GM19452 (cell line): Measurements from ENCODE around the gene NELL1.

Experiments
- ATAC-seq: cut with Tn5 transposase; IDR thresholded peaks from one replicate; pipeline ENCODE4 v1.9.1; 2021; ENCODE audit not compliant: unreplicated experiment

The NELL1 gene

GRCh38 chr11:20962581-20962980 lies 293.2 kb downstream of the NELL1 start:
- ATAC-seq: no peak

DNA sequence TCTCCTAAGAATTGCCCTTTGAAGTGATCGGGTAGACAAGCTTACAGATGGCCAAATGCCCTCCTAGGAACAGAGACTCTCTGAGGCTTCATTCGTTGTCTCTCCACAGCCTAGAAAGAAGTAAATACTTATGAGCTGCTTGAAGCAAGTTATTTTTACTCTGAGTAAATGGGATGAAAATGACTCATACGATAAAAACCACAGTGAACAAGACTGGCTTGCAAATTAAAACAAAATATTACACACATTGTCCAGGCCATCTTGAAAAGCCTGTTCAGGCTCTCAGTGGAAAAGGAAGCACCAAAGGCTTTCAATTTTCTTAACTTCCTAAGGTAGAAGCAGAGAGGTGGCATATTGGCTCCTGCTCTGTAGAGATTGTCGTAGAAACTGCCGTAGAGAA lies 294.2 kb downstream of the NELL1 start:
- ATAC-seq: no peak

DNA sequence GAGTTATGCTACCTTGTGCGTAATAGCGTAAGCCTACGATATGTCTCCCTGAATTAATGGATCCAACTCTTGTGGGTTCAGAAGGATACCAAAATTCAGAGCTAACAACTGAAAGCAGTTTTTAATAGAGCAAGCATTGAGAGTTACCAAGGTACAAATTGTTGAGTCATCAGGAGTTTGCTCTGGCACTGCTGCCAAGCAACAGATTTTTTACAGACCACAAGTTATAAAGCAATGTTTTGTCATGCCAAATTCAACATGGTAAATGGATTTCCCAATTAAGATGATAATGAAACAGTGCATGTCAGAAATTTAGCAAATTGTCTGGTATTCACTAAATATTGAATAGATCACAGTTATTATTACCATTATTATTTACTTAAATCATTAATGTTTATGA lies 295.6 kb downstream of the NELL1 start:
- ATAC-seq: no peak

GRCh38 chr11:20966489-20966888 lies 297.1 kb downstream of the NELL1 start:
- ATAC-seq: no peak

DNA sequence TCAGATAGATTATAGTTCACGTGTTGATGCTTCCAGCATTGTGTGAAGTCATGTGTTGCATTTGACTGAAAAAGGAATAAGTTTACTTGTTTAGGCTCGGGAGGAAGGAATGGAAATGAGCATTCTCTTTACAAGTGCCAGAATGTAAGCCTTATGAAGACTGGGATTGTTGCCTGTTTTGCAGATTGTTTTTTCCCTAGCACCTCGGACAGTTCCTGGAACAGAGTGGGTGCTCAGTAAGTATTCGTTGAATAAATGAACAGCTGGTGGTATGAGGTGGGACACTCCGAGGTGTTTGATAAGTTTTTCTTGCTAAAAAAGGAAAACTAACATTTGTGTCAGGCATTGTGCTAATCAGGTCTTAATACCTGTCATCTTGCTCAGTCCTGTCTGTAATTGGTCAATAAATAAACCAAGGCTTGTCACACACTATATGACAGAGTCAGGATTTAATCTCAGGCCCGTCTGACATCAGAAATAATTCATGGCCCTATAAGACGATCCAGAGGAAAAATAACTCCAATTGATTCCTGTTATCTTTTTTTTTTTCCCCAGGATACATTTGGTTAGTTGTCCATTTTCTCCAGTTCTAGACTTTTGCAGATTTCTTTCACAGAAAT lies 304.7 kb downstream of the NELL1 start:
- no peak for ATAC-seq

DNA sequence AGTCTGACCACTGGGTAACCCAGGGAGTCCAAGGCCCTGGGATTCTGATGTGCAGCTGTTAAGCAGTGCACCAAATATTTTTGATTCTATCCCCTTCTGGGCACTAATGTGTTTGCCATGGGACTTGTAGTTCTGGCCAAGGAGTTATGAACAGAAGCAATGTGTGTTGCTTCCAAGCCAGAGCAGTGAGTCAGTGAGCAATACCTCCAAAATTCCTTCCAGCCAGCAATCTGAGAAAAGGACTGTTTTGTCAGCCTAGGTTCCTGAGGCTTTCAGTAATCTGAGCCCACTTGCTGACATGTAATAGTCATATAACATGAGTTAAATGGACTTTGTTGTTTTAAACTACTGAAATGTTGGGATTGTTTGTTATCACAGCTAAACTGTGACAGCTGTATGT lies 311.4 kb downstream of the NELL1 start:
- no peak for ATAC-seq

DNA sequence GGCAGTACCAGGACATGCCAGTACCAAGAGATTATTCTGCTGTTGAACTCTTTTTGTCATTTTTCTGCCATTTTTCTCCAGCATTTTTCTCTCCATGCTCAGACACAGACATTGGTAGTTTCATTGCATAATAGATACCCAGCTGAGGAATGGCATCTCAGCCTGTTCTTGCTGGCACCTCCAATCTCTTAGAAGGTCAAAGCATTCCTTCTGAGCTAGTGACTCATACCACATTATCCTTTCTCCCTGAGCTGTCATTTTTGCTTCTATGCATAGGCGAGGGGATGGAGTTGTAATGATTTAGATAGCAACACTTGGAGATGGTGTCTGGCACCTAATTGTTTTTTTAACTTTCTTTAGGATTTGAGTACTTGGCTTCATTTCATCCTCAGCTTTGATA lies 321.1 kb downstream of the NELL1 start:
- no peak for ATAC-seq

- no peak for ATAC-seq
Observed at GRCh38 chr11:20991471-20991870, 322.1 kb downstream of the NELL1 start.

GRCh38 chr11:21007297-21007696 lies 337.9 kb downstream of the NELL1 start:
- no peak for ATAC-seq

DNA sequence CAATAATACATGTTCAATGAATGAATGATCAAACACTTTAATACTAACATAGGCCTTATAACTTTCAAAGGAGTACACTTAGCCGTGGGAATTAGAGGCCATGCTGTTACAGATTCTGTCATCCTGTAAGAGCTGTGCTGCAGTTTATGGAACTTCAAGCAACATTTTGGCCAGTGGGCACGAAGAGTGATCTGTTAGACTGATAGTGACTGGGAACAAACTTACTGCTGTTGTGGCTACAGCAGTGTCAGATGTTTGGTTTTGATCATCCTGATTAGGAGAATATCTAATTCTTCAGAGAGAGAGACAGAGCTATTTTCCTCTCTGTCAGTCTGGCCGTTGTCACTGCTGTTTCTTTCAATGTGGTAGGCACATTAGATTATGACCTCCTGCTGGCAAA lies 348.9 kb downstream of the NELL1 start:
- ATAC-seq: no peak

DNA sequence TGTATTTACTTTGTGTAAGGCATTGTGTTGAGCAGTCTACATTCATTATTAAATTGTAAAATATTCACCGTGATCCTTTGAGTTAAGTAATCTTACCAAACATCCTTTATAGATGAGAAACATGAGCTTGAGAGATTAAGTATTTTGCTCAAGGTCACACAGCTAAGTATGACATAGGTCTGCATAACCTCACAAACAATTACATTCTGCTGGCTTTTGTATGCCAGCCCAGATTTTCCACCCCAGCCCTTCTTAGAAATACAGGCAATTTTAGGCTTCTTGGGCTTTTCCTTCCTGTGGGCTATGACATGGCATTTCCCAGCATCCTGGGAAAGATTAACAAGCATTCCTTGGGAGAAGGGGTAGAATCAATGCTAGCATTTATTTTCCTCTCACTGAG lies 357.3 kb downstream of the NELL1 start:
- no peak for ATAC-seq

DNA sequence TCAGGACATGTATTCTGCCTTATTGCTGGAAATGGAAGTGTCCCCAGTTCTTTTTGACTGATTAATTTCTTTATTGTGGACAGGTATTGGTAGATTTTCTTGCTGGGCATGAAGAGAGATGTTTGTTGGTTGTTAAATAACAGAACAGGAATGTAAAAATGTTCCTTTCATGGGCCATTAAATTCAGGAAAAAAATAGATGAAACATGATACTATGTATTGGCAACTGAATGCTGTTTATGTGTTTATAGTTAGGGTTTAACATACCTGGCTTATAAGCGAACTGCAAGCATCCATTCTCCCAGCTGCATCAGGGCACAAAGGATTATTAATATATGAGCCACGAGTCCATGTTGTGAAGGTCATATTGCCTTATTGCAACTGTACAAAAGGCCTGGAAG lies 368.5 kb downstream of the NELL1 start:
- ATAC-seq: no peak

DNA sequence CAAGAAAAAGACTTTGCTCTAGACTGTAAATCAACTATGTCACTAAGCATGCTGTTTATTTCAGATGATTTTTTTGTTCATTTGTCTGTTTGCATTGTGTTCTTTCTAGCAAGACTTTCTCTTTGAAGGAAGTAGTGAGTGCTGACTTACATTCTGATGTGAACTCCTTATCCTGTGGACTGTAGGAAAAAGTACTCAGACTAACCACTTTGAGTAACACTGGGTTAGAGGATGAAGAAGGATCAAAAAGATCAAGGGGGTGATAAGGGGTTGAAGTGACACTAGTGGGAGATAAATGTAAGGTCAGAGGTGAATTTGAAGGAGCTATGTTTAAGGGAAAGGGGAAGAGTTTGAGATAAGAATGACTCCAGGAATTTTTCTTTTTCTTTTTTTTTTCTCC lies 369.4 kb downstream of the NELL1 start:
- ATAC-seq: no peak

DNA sequence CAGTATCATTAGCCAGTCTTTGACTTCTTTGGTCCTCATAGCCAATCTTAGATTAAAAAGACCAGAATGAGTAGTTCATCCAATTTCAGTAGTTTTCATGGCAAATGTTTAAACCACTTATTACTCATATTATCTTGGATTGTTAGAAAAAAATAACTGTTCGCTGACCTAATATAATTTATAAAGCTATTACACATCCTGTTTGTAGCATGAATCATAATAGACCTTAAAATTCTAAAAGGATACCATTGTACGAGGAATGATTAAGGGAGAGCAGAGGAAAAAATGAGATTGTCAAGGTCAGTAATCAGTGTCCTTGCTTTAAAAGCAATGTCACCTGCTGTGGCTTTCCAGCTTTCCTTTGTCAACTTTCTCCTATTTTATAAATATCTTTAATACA lies 371.2 kb downstream of the NELL1 start:
- no peak for ATAC-seq

DNA sequence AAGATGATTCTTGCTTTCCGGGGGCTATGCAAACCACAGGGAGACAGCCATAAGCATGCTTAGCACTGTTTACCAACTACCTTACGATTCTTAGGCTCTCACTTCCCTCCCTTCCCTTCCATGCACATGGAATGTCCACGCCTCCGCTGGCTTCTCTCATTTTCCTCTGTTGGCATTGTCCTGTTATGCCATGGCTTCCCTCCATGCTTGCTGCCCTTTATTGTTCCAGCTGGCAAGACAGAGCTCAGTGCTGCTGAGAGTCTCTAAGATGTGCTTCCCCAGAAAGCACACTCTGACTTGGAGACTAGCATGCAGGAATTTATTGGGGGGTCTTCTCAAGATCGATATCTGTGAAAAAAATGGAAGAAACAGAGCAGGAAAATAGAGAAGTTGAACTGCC lies 379.2 kb downstream of the NELL1 start:
- no peak for ATAC-seq

GRCh38 chr11:21053466-21053865 lies 384.1 kb downstream of the NELL1 start:
- no peak for ATAC-seq

- no peak for ATAC-seq
Observed at GRCh38 chr11:21056644-21057043, 387.3 kb downstream of the NELL1 start.

- ATAC-seq: no peak
Observed at GRCh38 chr11:21059879-21060278, 390.5 kb downstream of the NELL1 start.

DNA sequence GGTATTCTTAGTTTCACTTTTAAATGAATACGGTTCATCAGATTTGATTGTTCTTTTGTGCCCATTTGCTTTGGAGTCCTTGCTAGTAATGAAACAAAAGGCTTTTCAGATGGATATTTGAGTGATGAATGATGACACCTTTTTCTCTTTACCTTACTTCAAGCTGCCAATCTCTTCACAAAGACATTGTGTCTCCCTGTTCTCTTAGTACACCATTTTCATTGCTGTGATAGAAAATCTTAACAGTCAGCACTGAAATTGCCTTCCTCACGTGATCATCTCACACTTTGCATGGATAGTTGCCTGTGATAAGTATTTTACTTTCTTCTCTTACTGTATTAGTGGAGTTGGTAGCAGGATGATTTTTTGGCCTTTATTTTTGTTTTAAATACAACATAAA lies 396.6 kb downstream of the NELL1 start:
- no peak for ATAC-seq

DNA sequence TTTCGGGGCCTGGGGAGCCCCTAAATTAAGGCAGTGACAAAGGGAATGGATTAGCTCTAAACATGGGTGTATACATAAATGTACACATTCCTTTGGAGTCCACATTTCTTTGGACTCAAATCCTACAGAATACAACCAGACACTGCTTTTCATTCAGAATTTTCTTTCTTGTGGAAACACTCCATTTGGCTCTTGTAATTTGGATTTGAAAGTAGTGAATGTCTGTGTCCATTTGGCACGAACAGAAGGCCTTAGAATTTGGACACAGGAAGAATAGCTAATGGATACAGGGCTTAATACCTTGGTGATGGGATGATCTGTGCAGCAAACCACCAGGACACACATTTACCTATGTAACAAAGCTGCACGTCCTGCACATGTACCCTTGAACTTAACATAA lies 399.5 kb downstream of the NELL1 start:
- ATAC-seq: no peak

GRCh38 chr11:21069909-21070308 lies 400.5 kb downstream of the NELL1 start:
- ATAC-seq: no peak

DNA sequence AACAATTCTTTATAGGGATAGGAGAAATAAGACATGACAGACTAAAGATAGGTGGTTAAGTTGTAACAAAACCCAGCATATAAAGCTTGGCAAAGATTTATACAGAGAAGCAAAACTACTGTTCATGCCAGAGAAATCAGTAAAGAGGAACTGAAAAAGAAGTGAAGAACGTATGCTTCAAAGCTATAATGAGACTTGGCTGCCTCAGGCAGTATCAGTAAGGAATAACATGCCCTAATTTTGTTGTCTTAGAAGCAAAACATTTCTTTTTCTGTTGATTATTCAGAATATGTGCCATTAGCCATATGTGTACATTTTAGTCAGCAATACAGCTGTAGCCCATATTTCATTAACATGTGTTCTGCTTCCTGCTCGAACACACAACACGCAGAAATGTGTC lies 403.2 kb downstream of the NELL1 start:
- no peak for ATAC-seq

DNA sequence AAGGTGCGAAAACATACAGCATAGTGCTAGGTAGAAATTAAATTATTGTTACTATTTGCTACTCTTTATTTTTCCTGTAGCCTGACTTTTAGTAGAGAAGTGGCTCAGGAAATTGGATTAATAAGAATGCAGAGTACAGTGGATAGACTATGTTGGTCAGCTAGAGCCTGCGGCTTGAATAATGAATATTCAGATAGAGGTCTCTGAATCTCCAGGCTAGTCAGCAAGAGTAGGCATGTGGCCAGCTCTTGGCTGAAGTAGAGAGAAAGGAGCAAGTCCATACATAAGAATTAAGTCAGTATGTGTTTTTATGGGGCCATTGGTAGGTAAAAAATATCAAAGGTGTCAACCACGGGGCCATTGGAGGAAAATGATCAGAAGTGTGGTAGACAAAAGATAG lies 413.5 kb downstream of the NELL1 start:
- ATAC-seq: no peak

DNA sequence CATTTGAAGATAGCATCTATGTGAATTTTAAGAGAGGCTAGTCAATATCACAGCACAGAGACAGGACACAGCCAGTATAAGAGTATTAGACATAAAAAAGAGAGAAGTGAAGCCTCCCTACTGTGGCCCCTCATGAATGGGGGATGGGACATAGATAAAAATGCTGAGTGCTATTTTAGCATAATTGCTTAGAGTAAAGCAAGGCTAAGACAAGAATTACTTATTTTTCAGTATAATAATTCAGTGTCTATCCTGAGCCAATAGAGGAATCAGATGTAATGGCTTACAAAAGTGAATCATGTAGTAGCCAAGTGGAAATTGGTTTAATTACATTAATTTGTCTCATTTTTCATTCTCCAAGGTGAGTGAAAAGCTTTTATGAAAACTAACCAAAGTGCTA lies 419.5 kb downstream of the NELL1 start:
- ATAC-seq: no peak
